RWPE2 (cell line): Measurements from ENCODE around the gene SHH.

Experiments used
- ATAC-seq: fragments of 200-7000 bp; cut with Tn5 transposase; 3 replicates; pipeline ENCODE4 v1.9.1; 2021; ENCODE audit warnings: low read depth
- DNase-seq: peaks from one replicate; pipeline ENCODE4 v3.0.0-alpha.2; 2020; ENCODE audit warnings: low spot score
- H3K27ac ChIP-seq: fragments of 450-650 bp; 2 replicates; pipeline ENCODE4 v1.5.1; 2017; ENCODE audit warnings: mild to moderate bottlenecking; ENCODE audit not compliant: poor library complexity, severe bottlenecking
- H3K27me3 ChIP-seq: fragments of 250-450 bp; sonication (Bioruptor Pico); 2 replicates; pipeline ENCODE4 v1.5.1; 2021; ENCODE audit warnings: mild to moderate bottlenecking, moderate library complexity; ENCODE audit not compliant: insufficient read depth, poor library complexity, severe bottlenecking
- H3K36me3 ChIP-seq: fragments of 250-450 bp; sonication (Bioruptor Pico); 2 replicates; pipeline ENCODE4 v1.5.1; 2020; ENCODE audit warnings: low read depth, mild to moderate bottlenecking, moderate library complexity
- H3K4me1 ChIP-seq: fragments of 250-450 bp; sonication (Bioruptor Pico); 2 replicates; pipeline ENCODE4 v1.5.1; 2021; ENCODE audit warnings: mild to moderate bottlenecking, moderate library complexity; ENCODE audit not compliant: insufficient read depth, poor library complexity, severe bottlenecking
- H3K4me3 ChIP-seq: fragments of 250-450 bp; sonication (Bioruptor Pico); 2 replicates; pipeline ENCODE4 v1.5.1; 2021; ENCODE audit warnings: mild to moderate bottlenecking, moderate library complexity; ENCODE audit not compliant: severe bottlenecking
- H3K9me3 ChIP-seq: fragments of 250-450 bp; sonication (Bioruptor Pico); 2 replicates; pipeline ENCODE4 v1.5.1; 2021; ENCODE audit warnings: mild to moderate bottlenecking, moderate library complexity; ENCODE audit not compliant: severe bottlenecking
- CTCF ChIP-seq: fragments of 450-650 bp; IDR thresholded peaks from one replicate; pipeline ENCODE4 v1.5.1; 2017; ENCODE audit warnings: mild to moderate bottlenecking, moderate library complexity; ENCODE audit not compliant: poor library complexity, severe bottlenecking

Gene SHH

GRCh38 chr7:155750255-155751125 is 61.8 kb downstream of the SHH start:
- Histone ChIP-seq H3K4me3 (no peak overlapping the region), H3K27ac (no peak overlapping the region)

More at GRCh38 chr7:155750255-155751125, 61.8 kb downstream of the SHH start:
- DNase-seq = no peak
- no peaks in the 10 kb centered on the region for H3K9me3 ChIP-seq
- peaks cover 31% of the 10 kb centered on the region for H3K36me3 ChIP-seq
- H3K4me1 ChIP-seq = no peaks in the 10 kb centered on the region
- no peak for ATAC-seq
- H3K27me3 ChIP-seq = no peaks in the 10 kb centered on the region
- TF ChIP-seq CTCF = no peak
